Caco-2 (cell line): Measurements from ENCODE around the gene MAD1L1. TPM values are rescaled to one million over a fixed set of nuclear protein-coding genes. Genes with fewer than 3 reads are reported as not detected.

Experiments used
- BruUV-seq: library from RNA; stranded (reverse); fragments of 400-500 nt; replicated peaks from 2 replicates; lab custom pipeline; 2021; lab: Mats Ljungman, UMichigan
- CTCF ChIA-PET: fragments of 300-600 bp; sonication (Branson Sonifier 250); formaldehyde crosslinking; loops from one replicate; lab custom pipeline; 2022; ENCODE audit warnings: antibody characterized with exemption; lab: Charles Lee
- POLR2A ChIA-PET: fragments of 300-600 bp; sonication (Branson Sonifier 250); formaldehyde crosslinking; loops from one replicate; lab custom pipeline; 2022; ENCODE audit warnings: antibody characterized with exemption; lab: Charles Lee
- DNase-seq, 2 experiments: peaks; one replicate each; pipeline versions ENCODE4 v3.0.0 to v3.0.0-alpha.2; 2020 to 2022
- H3K27me3 ChIP-seq: replicated peaks from 2 replicates; pipeline ENCODE4 v1.6.0; 2011; ENCODE audit warnings: low read length; ENCODE audit not compliant: control insufficient read depth, insufficient read depth
- H3K36me3 ChIP-seq: 2 replicates; pipeline ENCODE4 v1.5.1; 2011; ENCODE audit warnings: low read length; ENCODE audit not compliant: control insufficient read depth, insufficient read depth
- H3K4me1 ChIP-seq: fragments of 250-450 bp; sonication (Bioruptor Pico); 2 replicates; pipeline ENCODE4 v1.5.1; 2020; ENCODE audit warnings: mild to moderate bottlenecking
- H3K4me3 ChIP-seq: 2 replicates; pipeline ENCODE4 v1.5.1; 2011; ENCODE audit warnings: low read depth, mild to moderate bottlenecking, control low read depth, low read length
- H3K9me3 ChIP-seq: fragments of 250-450 bp; sonication (Bioruptor Pico); 2 replicates; pipeline ENCODE4 v1.5.1; 2020; ENCODE audit warnings: mild to moderate bottlenecking, moderate library complexity
- H3K27ac Mint-ChIP-seq: one replicate; pipeline ENCODE4 v1.8.0; 2022; ENCODE audit warnings: mixed read lengths; ENCODE audit not compliant: unreplicated experiment
- H3K27me3 Mint-ChIP-seq: one replicate; pipeline ENCODE4 v1.8.0; 2022; ENCODE audit warnings: mixed read lengths; ENCODE audit not compliant: insufficient read depth, unreplicated experiment
- H3K36me3 Mint-ChIP-seq: one replicate; pipeline ENCODE4 v1.8.0; 2022; ENCODE audit warnings: mild to moderate bottlenecking, mixed read lengths; ENCODE audit not compliant: insufficient read depth, unreplicated experiment
- H3K4me1 Mint-ChIP-seq: one replicate; pipeline ENCODE4 v1.8.0; 2022; ENCODE audit warnings: low read depth, mixed read lengths; ENCODE audit not compliant: unreplicated experiment
- H3K4me3 Mint-ChIP-seq: one replicate; pipeline ENCODE4 v1.8.0; 2022; ENCODE audit warnings: mild to moderate bottlenecking, moderate library complexity, mixed read lengths; ENCODE audit not compliant: unreplicated experiment
- H3K9me3 Mint-ChIP-seq: one replicate; pipeline ENCODE4 v1.8.0; 2022; ENCODE audit warnings: mixed read lengths; ENCODE audit not compliant: unreplicated experiment
- CTCF ChIP-seq, 2 experiments: fragments of 200-600 bp in 1 of 2; IDR thresholded peaks; 1 replicate in 1 of 2; 2 replicates in 1 of 2; pipeline versions ENCODE4 v1.5.1 to v1.8.0; 2011 to 2022; ENCODE audit warnings: antibody characterized with exemption in 1 of 2, control low read depth in 1 of 2, inconsistent platforms in 1 of 2, low read depth in 1 of 2, low read length in 1 of 2, mild to moderate bottlenecking in 1 of 2, moderate library complexity in 1 of 2; ENCODE audit not compliant: insufficient read depth in 1 of 2, severe bottlenecking in 1 of 2, unreplicated experiment in 1 of 2
- intact Hi-C: fragments of 100-400 bp; cut with micrococcal nuclease; formaldehyde crosslinking; loops from one replicate; pipeline ENCODE4 v1.10.0; 2022; ENCODE audit not compliant: unreplicated experiment
- total RNA-seq: library from RNA; stranded (reverse); gene quantifications from 2 replicates; pipeline ENCODE4 v1.2.3, GENCODE V29; 2022

The MAD1L1 gene
- total RNA-seq, 1 experiment from 2014 or later: 58.6 TPM

GRCh38 chr7:1925973-1926907 lies 306.5 kb downstream of the MAD1L1 start:
- BruUV-seq: no TSS peak
- Histone ChIP-seq H3K4me1 (no peaks in the 10 kb centered on the region), H3K9me3 (no peaks in the 10 kb centered on the region), H3K4me3 (no peak overlapping the region), H3K36me3 (no peaks in the 10 kb centered on the region), H3K27me3 (no peaks in the 10 kb centered on the region)
- peaks cover 22% of the 10 kb centered on the region for H3K36me3 Mint-ChIP-seq
- intact Hi-C loops: no loop called here
- ChIA-PET POLR2A (no interaction called here), CTCF (no interaction called here)
- no peak for TF ChIP-seq CTCF (IDR thresholded peaks at IDR 0.05; ENCODE audit: insufficient read depth in 1 of 2, low read depth in 1 of 2, low read length in 1 of 2, severe bottlenecking in 1 of 2, unreplicated experiment in 1 of 2)
- H3K4me3 Mint-ChIP-seq: no peak overlapping the region
- H3K27me3 Mint-ChIP-seq: no peaks in the 10 kb centered on the region
- H3K4me1 Mint-ChIP-seq: no peaks in the 10 kb centered on the region
- H3K9me3 Mint-ChIP-seq: no peaks in the 10 kb centered on the region
- DNase-seq: no peak
- no peak overlapping the region for H3K27ac Mint-ChIP-seq

DNA sequence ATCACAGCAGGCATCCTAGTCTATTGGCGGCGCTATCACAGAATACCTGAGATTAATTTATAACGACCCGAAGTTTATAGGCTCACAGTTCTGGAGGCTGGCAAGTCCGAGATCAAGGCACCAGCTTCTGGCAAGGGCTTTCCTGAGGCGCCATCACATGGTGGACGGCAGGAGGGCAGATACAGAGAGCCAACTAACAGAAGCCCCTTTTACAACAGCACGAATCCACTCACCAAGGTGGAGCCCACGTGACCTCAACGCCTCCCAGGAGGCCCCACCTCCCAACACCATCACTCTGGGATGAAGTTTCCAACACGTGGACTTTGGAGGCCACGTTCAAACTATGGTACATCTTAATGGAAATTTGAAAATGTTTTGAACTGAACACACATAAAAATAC lies 307.4 kb downstream of the MAD1L1 start:
- ChIA-PET CTCF (no interaction called here), POLR2A (no interaction called here)
- no peak for DNase-seq
- no peak overlapping the region for H3K4me3 ChIP-seq
- H3K36me3 ChIP-seq: no peaks in the 10 kb centered on the region
- Mint-ChIP-seq H3K9me3 (no peaks in the 10 kb centered on the region), H3K4me1 (no peaks in the 10 kb centered on the region), H3K27ac (no peak overlapping the region), H3K36me3 (peaks cover 18% of the 10 kb centered on the region), H3K27me3 (no peaks in the 10 kb centered on the region), H3K4me3 (no peak overlapping the region)
- peak in 1 of 2 experiments; percentile 4 for TF ChIP-seq CTCF (IDR thresholded peaks at IDR 0.05; ENCODE audit: insufficient read depth in 1 of 2, low read depth in 1 of 2, low read length in 1 of 2, severe bottlenecking in 1 of 2, unreplicated experiment in 1 of 2)
- no peaks in the 10 kb centered on the region for H3K27me3 ChIP-seq
- H3K4me1 ChIP-seq: no peaks in the 10 kb centered on the region
- intact Hi-C loops: no loop called here
- no TSS peak for BruUV-seq
- H3K9me3 ChIP-seq: no peaks in the 10 kb centered on the region

DNA sequence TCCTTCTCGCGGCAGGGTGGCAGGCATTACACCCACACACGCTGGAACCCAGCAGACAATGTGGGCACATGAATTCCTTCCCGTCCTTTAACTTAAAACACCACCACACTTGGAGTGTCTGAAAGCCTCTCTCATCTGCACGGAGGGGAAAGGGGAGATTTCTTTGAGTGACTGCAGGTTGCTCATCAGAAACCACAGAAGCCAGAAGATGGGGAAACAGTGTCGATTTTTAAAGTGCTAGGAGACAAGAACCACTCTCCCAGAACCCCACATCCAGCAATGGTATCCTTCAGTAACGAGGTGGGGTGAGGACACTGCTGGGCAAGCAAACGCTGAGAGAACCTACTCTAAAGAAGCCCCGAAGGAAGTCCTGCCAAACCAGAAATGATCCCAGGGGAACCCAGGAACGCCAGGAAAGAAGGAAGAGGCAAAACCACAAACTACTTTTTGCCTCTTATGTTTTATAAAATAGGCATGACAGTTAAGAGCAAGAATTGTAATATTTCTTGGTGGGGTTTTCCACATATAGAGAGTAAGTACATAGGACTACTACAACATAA lies 308.4 kb downstream of the MAD1L1 start:
- ChIA-PET CTCF (no interaction called here), POLR2A (no interaction called here)
- no peaks in the 10 kb centered on the region for H3K4me1 ChIP-seq

More for the DNA sequence above, 308.4 kb downstream of the MAD1L1 start:
- no peaks in the 10 kb centered on the region; the same call in none of the 2 replicates for H3K36me3 ChIP-seq
- Mint-ChIP-seq H3K4me1 (no peaks in the 10 kb centered on the region), H3K4me3 (no peak overlapping the region), H3K36me3 (peaks cover 18% of the 10 kb centered on the region), H3K9me3 (no peaks in the 10 kb centered on the region), H3K27ac (no peak overlapping the region), H3K27me3 (no peaks in the 10 kb centered on the region)
- no peak overlapping the region for H3K4me3 ChIP-seq
- intact Hi-C loops: no loop called here
- H3K9me3 ChIP-seq: no peaks in the 10 kb centered on the region
- H3K27me3 ChIP-seq: no peaks in the 10 kb centered on the region
- TF ChIP-seq CTCF (IDR thresholded peaks at IDR 0.05; ENCODE audit: insufficient read depth in 1 of 2, low read depth in 1 of 2, low read length in 1 of 2, severe bottlenecking in 1 of 2, unreplicated experiment in 1 of 2): no peak
- DNase-seq: no peak
- no TSS peak for BruUV-seq
